ENCODE data around the gene PODXL2. TPM values are rescaled to one million over a fixed set of nuclear protein-coding genes. Genes with fewer than 3 reads are reported as not detected.

Gene PODXL2
- total and polyA plus RNA-seq, 2 experiments from 2014 or later: 18.4 to 57.6 TPM

DNA sequence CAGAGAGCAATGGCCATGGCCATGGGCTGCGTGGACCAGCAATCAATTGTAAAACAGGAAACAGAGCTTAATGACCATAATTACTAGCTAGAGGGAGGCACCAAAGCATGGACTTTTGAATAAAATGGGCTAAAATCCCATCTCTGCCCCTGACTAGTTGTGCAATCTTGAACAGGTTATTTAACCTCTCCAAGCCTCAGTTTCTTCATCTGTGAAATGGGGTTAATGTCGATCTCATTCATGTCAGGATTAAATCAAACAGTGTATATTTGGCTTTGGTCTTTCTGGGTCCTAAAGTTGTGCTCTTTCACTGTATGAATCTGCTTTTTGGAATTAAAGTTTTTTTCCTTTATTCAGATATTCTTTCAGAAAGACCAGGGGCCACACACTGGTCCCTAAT lies 79.9 kb downstream of the PODXL2 start (continued):
- TF ChIP-seq, protein P1, sequence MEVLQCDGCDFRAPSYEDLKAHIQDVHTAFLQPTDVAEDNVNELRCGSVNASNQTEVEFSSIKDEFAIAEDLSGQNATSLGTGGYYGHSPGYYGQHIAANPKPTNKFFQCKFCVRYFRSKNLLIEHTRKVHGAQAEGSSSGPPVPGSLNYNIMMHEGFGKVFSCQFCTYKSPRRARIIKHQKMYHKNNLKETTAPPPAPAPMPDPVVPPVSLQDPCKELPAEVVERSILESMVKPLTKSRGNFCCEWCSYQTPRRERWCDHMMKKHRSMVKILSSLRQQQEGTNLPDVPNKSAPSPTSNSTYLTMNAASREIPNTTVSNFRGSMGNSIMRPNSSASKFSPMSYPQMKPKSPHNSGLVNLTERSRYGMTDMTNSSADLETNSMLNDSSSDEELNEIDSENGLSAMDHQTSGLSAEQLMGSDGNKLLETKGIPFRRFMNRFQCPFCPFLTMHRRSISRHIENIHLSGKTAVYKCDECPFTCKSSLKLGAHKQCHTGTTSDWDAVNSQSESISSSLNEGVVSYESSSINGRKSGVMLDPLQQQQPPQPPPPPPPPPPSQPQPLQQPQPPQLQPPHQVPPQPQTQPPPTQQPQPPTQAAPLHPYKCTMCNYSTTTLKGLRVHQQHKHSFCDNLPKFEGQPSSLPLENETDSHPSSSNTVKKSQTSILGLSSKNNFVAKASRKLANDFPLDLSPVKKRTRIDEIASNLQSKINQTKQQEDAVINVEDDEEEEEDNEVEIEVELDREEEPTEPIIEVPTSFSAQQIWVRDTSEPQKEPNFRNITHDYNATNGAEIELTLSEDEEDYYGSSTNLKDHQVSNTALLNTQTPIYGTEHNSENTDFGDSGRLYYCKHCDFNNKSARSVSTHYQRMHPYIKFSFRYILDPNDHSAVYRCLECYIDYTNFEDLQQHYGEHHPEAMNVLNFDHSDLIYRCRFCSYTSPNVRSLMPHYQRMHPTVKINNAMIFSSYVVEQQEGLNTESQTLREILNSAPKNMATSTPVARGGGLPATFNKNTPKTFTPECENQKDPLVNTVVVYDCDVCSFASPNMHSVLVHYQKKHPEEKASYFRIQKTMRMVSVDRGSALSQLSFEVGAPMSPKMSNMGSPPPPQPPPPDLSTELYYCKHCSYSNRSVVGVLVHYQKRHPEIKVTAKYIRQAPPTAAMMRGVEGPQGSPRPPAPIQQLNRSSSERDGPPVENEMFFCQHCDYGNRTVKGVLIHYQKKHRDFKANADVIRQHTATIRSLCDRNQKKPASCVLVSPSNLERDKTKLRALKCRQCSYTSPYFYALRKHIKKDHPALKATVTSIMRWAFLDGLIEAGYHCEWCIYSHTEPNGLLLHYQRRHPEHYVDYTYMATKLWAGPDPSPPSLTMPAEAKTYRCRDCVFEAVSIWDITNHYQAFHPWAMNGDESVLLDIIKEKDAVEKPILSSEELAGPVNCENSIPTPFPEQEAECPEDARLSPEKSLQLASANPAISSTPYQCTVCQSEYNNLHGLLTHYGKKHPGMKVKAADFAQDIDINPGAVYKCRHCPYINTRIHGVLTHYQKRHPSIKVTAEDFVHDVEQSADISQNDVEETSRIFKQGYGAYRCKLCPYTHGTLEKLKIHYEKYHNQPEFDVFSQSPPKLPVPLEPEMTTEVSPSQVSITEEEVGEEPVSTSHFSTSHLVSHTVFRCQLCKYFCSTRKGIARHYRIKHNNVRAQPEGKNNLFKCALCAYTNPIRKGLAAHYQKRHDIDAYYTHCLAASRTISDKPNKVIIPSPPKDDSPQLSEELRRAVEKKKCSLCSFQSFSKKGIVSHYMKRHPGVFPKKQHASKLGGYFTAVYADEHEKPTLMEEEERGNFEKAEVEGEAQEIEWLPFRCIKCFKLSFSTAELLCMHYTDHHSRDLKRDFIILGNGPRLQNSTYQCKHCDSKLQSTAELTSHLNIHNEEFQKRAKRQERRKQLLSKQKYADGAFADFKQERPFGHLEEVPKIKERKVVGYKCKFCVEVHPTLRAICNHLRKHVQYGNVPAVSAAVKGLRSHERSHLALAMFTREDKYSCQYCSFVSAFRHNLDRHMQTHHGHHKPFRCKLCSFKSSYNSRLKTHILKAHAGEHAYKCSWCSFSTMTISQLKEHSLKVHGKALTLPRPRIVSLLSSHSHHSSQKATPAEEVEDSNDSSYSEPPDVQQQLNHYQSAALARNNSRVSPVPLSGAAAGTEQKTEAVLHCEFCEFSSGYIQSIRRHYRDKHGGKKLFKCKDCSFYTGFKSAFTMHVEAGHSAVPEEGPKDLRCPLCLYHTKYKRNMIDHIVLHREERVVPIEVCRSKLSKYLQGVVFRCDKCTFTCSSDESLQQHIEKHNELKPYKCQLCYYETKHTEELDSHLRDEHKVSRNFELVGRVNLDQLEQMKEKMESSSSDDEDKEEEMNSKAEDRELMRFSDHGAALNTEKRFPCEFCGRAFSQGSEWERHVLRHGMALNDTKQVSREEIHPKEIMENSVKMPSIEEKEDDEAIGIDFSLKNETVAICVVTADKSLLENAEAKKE (CRISPR knock-in tag; IDR thresholded peaks at IDR 0.05): no peak
- TF ChIP-seq, protein P2, sequence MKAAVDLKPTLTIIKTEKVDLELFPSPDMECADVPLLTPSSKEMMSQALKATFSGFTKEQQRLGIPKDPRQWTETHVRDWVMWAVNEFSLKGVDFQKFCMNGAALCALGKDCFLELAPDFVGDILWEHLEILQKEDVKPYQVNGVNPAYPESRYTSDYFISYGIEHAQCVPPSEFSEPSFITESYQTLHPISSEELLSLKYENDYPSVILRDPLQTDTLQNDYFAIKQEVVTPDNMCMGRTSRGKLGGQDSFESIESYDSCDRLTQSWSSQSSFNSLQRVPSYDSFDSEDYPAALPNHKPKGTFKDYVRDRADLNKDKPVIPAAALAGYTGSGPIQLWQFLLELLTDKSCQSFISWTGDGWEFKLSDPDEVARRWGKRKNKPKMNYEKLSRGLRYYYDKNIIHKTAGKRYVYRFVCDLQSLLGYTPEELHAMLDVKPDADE (IDR thresholded peaks at IDR 0.05): no peak
- TF ChIP-seq EZH2 (IDR thresholded peaks at IDR 0.05; ENCODE audit: low read depth, unreplicated experiment): no peak

DNA sequence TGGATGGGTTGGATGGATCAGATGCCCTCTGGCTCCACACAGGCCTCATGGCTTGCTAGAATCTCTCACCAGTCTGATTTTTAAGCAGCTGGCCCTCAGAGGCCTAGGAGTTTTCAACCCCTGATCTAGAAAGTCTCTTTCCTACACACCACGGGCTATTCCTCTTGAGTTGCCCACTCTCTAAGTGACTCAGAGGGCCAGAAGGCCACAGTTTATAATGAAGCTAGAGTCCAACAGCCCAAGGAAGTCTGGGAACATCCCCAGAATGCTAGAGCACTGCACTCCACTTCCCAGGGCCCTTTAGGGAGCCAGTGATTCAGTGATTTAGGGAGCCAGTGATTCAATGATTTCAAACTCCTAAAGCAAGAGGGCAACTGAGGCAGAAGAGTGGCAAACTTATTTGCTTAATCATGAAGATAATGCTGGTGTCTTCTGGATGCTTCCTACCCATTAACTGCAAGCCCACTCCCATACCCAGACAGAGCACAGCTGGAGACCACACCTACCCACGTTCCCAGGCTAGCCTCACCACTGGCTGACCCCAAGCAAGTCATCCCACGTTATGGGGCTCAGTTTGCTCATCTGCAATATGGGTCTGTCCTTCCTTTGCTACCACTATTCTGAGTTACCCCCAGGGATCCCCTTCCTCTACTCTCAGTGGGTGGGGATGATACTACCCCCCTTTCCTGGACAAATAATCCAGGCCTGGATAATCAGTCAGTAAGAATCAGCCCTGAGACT lies 80.5 kb downstream of the PODXL2 start:
- H3K36me3 Mint-ChIP-seq (ENCODE audit: low read depth): no peaks in the 10 kb centered on the region
- Histone ChIP-seq H3K4me2 (no peak overlapping the region), H3K36me3 (ENCODE audit: insufficient read depth) (no peaks in the 10 kb centered on the region), H3K27ac (ENCODE audit: low read depth) (no peak overlapping the region), H2AFZ (no peak overlapping the region), H4K20me1 (replicated peaks; ENCODE audit: insufficient read depth) (no peaks in the 10 kb centered on the region), H3K9me2 (ENCODE audit: insufficient read depth) (no peaks in the 10 kb centered on the region), H3K4me3 (no peak overlapping the region), H3K4me1 (ENCODE audit: insufficient read depth) (peaks cover 9% of the 10 kb centered on the region), H3K79me2 (replicated peaks; ENCODE audit: insufficient read depth) (no peaks in the 10 kb centered on the region), H3K27me3 (ENCODE audit: insufficient read depth) (no peaks in the 10 kb centered on the region), H3F3A (replicated peaks; ENCODE audit: low read depth) (no peaks in the 10 kb centered on the region)
- no peak for DNase-seq (ENCODE audit: low spot score)
- H3K27me3 Mint-ChIP-seq (ENCODE audit: insufficient read depth, low read depth, poor library complexity): peaks cover 11% of the 10 kb centered on the region
- peaks cover 4% of the 10 kb centered on the region; the same call in 1 of the 3 replicates for H3K9me3 Mint-ChIP-seq
- no peak overlapping the region for H3K27ac Mint-ChIP-seq
- no peak for ATAC-seq
- H3K4me3 Mint-ChIP-seq: no peak overlapping the region
- H3K4me1 Mint-ChIP-seq: peaks cover 33% of the 10 kb centered on the region
- no peak for TF ChIP-seq STAT1 (IDR thresholded peaks at IDR 0.05; ENCODE audit: unreplicated experiment)
- TF ChIP-seq ZNF114 (CRISPR knock-in tag; IDR thresholded peaks at IDR 0.05): no peak
- TF ChIP-seq, protein P3, sequence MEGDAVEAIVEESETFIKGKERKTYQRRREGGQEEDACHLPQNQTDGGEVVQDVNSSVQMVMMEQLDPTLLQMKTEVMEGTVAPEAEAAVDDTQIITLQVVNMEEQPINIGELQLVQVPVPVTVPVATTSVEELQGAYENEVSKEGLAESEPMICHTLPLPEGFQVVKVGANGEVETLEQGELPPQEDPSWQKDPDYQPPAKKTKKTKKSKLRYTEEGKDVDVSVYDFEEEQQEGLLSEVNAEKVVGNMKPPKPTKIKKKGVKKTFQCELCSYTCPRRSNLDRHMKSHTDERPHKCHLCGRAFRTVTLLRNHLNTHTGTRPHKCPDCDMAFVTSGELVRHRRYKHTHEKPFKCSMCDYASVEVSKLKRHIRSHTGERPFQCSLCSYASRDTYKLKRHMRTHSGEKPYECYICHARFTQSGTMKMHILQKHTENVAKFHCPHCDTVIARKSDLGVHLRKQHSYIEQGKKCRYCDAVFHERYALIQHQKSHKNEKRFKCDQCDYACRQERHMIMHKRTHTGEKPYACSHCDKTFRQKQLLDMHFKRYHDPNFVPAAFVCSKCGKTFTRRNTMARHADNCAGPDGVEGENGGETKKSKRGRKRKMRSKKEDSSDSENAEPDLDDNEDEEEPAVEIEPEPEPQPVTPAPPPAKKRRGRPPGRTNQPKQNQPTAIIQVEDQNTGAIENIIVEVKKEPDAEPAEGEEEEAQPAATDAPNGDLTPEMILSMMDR (conservative IDR thresholded peaks at IDR 0.05; ENCODE audit: low read depth in 2 of 2): no peak
- TF ChIP-seq, protein P2 (IDR thresholded peaks at IDR 0.05): no peak
